Heart left ventricle (tissue), 16 donors: ENCODE results near the gene GRIA1. TPM values are rescaled to one million over a fixed set of nuclear protein-coding genes. Genes with fewer than 3 reads are reported as not detected.

ENCODE experiments used
- ATAC-seq, 4 donors: fragments of 200-7000 bp; cut with Tn5 transposase; one replicate each; pipeline ENCODE4 v1.9.1; 2020 to 2022; ENCODE audit warnings: moderate library complexity in 4 of 4, mild to moderate bottlenecking in 3 of 4, moderate number of reproducible peaks in 1 of 4
- DNase-seq, 5 donors: peaks; one replicate each; pipeline ENCODE4 v3.0.0-alpha.2; 2020
- H3K27ac ChIP-seq, 12 donors: fragments of 200-600 bp; sonication (generic) in 4 of 12; one replicate each; pipeline versions ENCODE4 v1.5.0 to v1.8.0; 2016 to 2022; ENCODE audit warnings: mild to moderate bottlenecking in 2 of 12
- H3K27me3 ChIP-seq, 9 donors: fragments of 200-600 bp; sonication (generic) in 2 of 9; one replicate each; pipeline versions ENCODE4 v1.5.1 to v1.8.0; 2016 to 2022; ENCODE audit warnings: mild to moderate bottlenecking in 3 of 9
- H3K36me3 ChIP-seq, 9 donors: fragments of 200-600 bp; sonication (generic) in 2 of 9; one replicate each; pipeline versions ENCODE4 v1.5.0 to v1.8.0; 2018 to 2022; ENCODE audit warnings: mild to moderate bottlenecking in 2 of 9
- H3K4me1 ChIP-seq, 12 donors: fragments of 200-600 bp; sonication (generic) in 4 of 12; one replicate each; pipeline versions ENCODE4 v1.5.0 to v1.8.0; 2016 to 2022; ENCODE audit warnings: mild to moderate bottlenecking in 3 of 12
- H3K4me3 ChIP-seq, 12 donors: fragments of 200-600 bp; sonication (generic) in 4 of 12; one replicate each; pipeline versions ENCODE4 v1.5.0 to v1.8.0; 2017 to 2022; ENCODE audit warnings: mild to moderate bottlenecking in 9 of 12, moderate library complexity in 4 of 12
- H3K9me3 ChIP-seq, 12 donors: fragments of 200-600 bp; sonication (generic) in 4 of 12; one replicate each; pipeline versions ENCODE4 v1.5.0 to v1.8.0; 2016 to 2022; ENCODE audit warnings: mild to moderate bottlenecking in 1 of 12
- CTCF ChIP-seq, 12 donors: fragments of 200-600 bp; sonication (generic) in 4 of 12; IDR thresholded peaks; one replicate each; pipeline versions ENCODE4 v1.5.0 to v1.8.0; 2018 to 2022; ENCODE audit warnings: antibody characterized with exemption in 12 of 12, mild to moderate bottlenecking in 5 of 12
- POLR2A ChIP-seq, 2 donors: fragments of 450-650 bp; IDR thresholded peaks; one replicate each; pipeline ENCODE4 v1.6.1; 2017; ENCODE audit warnings: antibody characterized with exemption in 2 of 2, mild to moderate bottlenecking in 2 of 2, moderate library complexity in 2 of 2
- WGBS, 4 donors: extraction: QIAGEN DNeasy Blood & Tissue Kit in 2 of 4; methylation state at CpG; one replicate each; pipeline versions ENCODE4 v1.1.5 to v1.1.7; 2013 to 2018; 5-methylcytosine and 5-hydroxymethylcytosine counted together
- intact Hi-C, 10 donors: fragments of 100-400 bp; cut with DNase I; formaldehyde crosslinking; loops; one replicate each; pipeline versions ENCODE4 v1.11.1 to v1.14.2; 2022
- polyA plus RNA-seq, 2 donors: library from polyadenylated mRNA; stranded (reverse); fragments of 200-250 nt; gene quantifications; one replicate each; pipeline ENCODE4 v1.2.3, GENCODE V29; 2013
- total RNA-seq, 9 donors: library from RNA; depleted of rRNA in 2 of 9; stranded (reverse); fragments of >200 nt in 2 of 9; fragmentation: NEBNext Ultra II Directional in 3 of 9; extraction: Animal tissue kit (Norgen Biotek cat#: 25700) in 3 of 9; gene quantifications; one replicate each; pipeline versions ENCODE4 v1.1.0 to v1.2.4, GENCODE V29; 2016 to 2023
- donor health status: ischemic (EF 13 %, LVEDD 7.1; RV severe dilation, severe dysfunction).
- donor health status: healthy with polysubstance abuse.
- donor health status: DM: no; HTN: yes; CAD: no.
- donor health status: DM: no; HTN: no; CAD: no.
- donor health status: ischemic (EF 25% LVEDD 6.9; RV normal size, moderate dysfunction).
- donor health status: ischemic (EF 25% LVEDD 5.7; RV mildly dilated, moderate dysfunction).
- donor health status: healthy.
- donor health status: DM: yes; HTN: yes; CAD: no.
- donor health status: ischemic (EF 35%, LVEDD 5.7; RV mildly dilated, moderate dysfunction).
- donor health status: nonischemic (EF 11% LVEDD 7.7; RV severe dilation, severe dysfunction).
- donor health status: DM: yes; HTN: yes; CAD: no.
- donor health status: PGD.
- donor health status: ischemic (EF 29% LVEDD 5.4; RV normal size, mild dysfunction).
- donor health status: nonischemic (EF 23%, LVEDD 6.1; RV moderate dilation, normal function).

The GRIA1 gene
- total and polyA plus RNA-seq, 11 donors = 0.07 to 1.5 (median 0.37) TPM; not detected in 3

GRCh38 chr5:153463806-153464205, 26.7 kb upstream of the GRIA1 start:
- intact Hi-C loops = no loop called here
- TF ChIP-seq CTCF (IDR thresholded peaks at IDR 0.05) (no peak), POLR2A (IDR thresholded peaks at IDR 0.05) (no peak)
- H3K27me3 ChIP-seq = peaks cover 0 to 10% (median 0%) of the 10 kb centered on the region in 9 donors
- WGBS, 4 donors = 59 to 72% (median 69%) methylated on average over 2 of the region's 2 CpGs
- no peak for ATAC-seq
- H3K4me1 ChIP-seq = no peaks in the 10 kb centered on the region
- DNase-seq = no peak
- no peaks in the 10 kb centered on the region for H3K9me3 ChIP-seq
- no peaks in the 10 kb centered on the region for H3K36me3 ChIP-seq
- H3K27ac ChIP-seq = no peak overlapping the region
- H3K4me3 ChIP-seq = no peak overlapping the region

- Histone ChIP-seq H3K27me3 (peaks cover 0 to 10% (median 0%) of the 10 kb centered on the region in 9 donors), H3K4me3 (no peak overlapping the region), H3K27ac (no peak overlapping the region), H3K9me3 (no peaks in the 10 kb centered on the region), H3K36me3 (no peaks in the 10 kb centered on the region), H3K4me1 (no peaks in the 10 kb centered on the region)
- ATAC-seq (no peak), DNase-seq (no peak)
- no peak for TF ChIP-seq CTCF (IDR thresholded peaks at IDR 0.05)
- no peak for TF ChIP-seq POLR2A (IDR thresholded peaks at IDR 0.05)
- intact Hi-C loops = no loop called here
These were observed 22.9 kb upstream of the GRIA1 start for GRCh38 chr5:153467546-153467945.

- H3K9me3 ChIP-seq = peaks cover 0 to 8% (median 0%) of the 10 kb centered on the region in 12 donors
- no peak overlapping the region for H3K27ac ChIP-seq
- peaks cover 0 to 7% (median 0%) of the 10 kb centered on the region in 9 donors for H3K27me3 ChIP-seq
- TF ChIP-seq CTCF (IDR thresholded peaks at IDR 0.05) (no peak), POLR2A (IDR thresholded peaks at IDR 0.05) (no peak)
- WGBS, 4 donors = 82 to 90% (median 83%) methylated on average over 3 of the region's 3 CpGs
- DNase-seq = no peak
- H3K4me3 ChIP-seq = no peak overlapping the region
- H3K36me3 ChIP-seq = no peaks in the 10 kb centered on the region
- H3K4me1 ChIP-seq = no peaks in the 10 kb centered on the region
- intact Hi-C loops = no loop called here
- ATAC-seq = no peak
These were observed 21.0 kb upstream of the GRIA1 start for GRCh38 chr5:153469423-153469822.

GRCh38 chr5:153470736-153471135, 19.7 kb upstream of the GRIA1 start:
- Histone ChIP-seq H3K9me3 (peaks cover 0 to 8% (median 0%) of the 10 kb centered on the region in 12 donors), H3K4me1 (no peaks in the 10 kb centered on the region), H3K27me3 (peaks cover 0 to 5% (median 0%) of the 10 kb centered on the region in 9 donors), H3K36me3 (no peaks in the 10 kb centered on the region), H3K4me3 (no peak overlapping the region), H3K27ac (no peak overlapping the region)
- 38 to 44% (median 41%) methylated on average over 4 of the region's 4 CpGs for WGBS, 4 donors
- no peak for DNase-seq
- no peak for ATAC-seq
- intact Hi-C loops = no loop called here
- no peak for TF ChIP-seq CTCF (IDR thresholded peaks at IDR 0.05)
- TF ChIP-seq POLR2A (IDR thresholded peaks at IDR 0.05) = no peak
